Measurements from ENCODE around the gene SCART1. TPM values are rescaled to one million over a fixed set of nuclear protein-coding genes. Genes with fewer than 3 reads are reported as not detected.

SCART1 gene
- total RNA-seq, 2 donors from 2014 or later: 3.9 to 11.2 TPM

DNA sequence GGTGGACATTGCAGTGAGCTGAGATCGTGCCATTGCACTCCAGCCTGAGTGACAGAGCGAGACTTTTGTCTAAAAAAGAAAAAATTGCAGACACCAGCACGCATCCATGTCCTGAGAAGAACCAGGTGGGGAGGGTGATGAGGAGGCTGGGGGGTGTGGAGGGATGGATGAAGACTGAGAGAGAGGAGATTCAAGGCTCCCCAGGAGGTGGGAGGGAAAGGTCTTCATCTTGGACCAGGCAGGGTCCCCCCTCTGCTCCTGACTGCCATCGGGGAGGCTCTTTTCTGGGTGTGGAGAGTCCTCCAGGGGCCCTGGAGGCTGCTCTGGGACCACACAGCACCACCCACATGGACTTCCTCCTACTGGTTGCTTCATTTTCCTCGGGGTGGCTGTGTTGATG is 1.5 kb downstream of the SCART1 start:
- intact Hi-C loops (cut with DNase I): no loop called here
- 80 to 83% methylated on average over 5 of the region's 5 CpGs for WGBS, 2 donors
- DNase-seq: no peak

DNA sequence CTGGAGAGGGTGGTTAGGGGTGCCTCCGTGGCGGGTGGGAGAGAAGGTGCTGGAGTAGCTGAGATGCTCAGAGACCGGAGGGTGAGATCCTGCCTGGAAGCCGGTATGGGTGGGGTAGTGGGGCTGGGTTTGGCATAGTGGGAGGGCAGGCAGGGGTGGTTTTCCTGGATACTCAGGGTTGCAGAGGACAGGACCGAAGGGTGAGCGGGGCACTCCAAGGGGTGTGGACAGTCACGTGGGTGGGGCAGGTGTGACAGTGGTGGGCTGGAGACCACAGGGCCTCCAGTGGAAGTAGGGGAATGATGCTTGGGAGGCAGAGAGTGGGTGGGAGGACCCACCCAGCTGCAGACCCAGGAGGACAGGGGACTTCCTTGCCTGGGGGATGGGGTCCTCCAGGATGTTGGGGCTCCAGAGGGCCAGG is 1.9 kb downstream of the SCART1 start:
- DNase-seq (no peak), ATAC-seq (no peak)
- H3K27me3 ChIP-seq: no peaks in the 10 kb centered on the region
- intact Hi-C loops (cut with DNase I): no loop called here
- no peaks in the 10 kb centered on the region for H3K4me1 ChIP-seq
- H3K27ac ChIP-seq: no peak overlapping the region
- TF ChIP-seq, protein P1, sequence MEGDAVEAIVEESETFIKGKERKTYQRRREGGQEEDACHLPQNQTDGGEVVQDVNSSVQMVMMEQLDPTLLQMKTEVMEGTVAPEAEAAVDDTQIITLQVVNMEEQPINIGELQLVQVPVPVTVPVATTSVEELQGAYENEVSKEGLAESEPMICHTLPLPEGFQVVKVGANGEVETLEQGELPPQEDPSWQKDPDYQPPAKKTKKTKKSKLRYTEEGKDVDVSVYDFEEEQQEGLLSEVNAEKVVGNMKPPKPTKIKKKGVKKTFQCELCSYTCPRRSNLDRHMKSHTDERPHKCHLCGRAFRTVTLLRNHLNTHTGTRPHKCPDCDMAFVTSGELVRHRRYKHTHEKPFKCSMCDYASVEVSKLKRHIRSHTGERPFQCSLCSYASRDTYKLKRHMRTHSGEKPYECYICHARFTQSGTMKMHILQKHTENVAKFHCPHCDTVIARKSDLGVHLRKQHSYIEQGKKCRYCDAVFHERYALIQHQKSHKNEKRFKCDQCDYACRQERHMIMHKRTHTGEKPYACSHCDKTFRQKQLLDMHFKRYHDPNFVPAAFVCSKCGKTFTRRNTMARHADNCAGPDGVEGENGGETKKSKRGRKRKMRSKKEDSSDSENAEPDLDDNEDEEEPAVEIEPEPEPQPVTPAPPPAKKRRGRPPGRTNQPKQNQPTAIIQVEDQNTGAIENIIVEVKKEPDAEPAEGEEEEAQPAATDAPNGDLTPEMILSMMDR (IDR thresholded peaks at IDR 0.05): no peak
- TF ChIP-seq POLR2A (IDR thresholded peaks at IDR 0.05): no peak
- WGBS, 2 donors: 91 to 93% methylated on average over 7 of the region's 7 CpGs
- H3K4me3 ChIP-seq: no peak overlapping the region
- no peaks in the 10 kb centered on the region for H3K36me3 ChIP-seq (replicated peaks in 1 of 2; ENCODE audit: insufficient read depth in 1 of 2, low read depth in 2 of 2)
- no peaks in the 10 kb centered on the region for H3K9me3 ChIP-seq

More for the DNA sequence above, 1.5 kb downstream of the SCART1 start:
- no peaks in the 10 kb centered on the region for H3K4me1 ChIP-seq
- no peaks in the 10 kb centered on the region for H3K9me3 ChIP-seq
- no peaks in the 10 kb centered on the region for H3K36me3 ChIP-seq (replicated peaks in 1 of 2; ENCODE audit: insufficient read depth in 1 of 2, low read depth in 2 of 2)
- no peaks in the 10 kb centered on the region for H3K27me3 ChIP-seq
- no peak for ATAC-seq
- no peak for TF ChIP-seq POLR2A (IDR thresholded peaks at IDR 0.05)
- TF ChIP-seq, protein P1 (IDR thresholded peaks at IDR 0.05): no peak
- H3K4me3 ChIP-seq: no peak overlapping the region
- no peak overlapping the region for H3K27ac ChIP-seq

DNA sequence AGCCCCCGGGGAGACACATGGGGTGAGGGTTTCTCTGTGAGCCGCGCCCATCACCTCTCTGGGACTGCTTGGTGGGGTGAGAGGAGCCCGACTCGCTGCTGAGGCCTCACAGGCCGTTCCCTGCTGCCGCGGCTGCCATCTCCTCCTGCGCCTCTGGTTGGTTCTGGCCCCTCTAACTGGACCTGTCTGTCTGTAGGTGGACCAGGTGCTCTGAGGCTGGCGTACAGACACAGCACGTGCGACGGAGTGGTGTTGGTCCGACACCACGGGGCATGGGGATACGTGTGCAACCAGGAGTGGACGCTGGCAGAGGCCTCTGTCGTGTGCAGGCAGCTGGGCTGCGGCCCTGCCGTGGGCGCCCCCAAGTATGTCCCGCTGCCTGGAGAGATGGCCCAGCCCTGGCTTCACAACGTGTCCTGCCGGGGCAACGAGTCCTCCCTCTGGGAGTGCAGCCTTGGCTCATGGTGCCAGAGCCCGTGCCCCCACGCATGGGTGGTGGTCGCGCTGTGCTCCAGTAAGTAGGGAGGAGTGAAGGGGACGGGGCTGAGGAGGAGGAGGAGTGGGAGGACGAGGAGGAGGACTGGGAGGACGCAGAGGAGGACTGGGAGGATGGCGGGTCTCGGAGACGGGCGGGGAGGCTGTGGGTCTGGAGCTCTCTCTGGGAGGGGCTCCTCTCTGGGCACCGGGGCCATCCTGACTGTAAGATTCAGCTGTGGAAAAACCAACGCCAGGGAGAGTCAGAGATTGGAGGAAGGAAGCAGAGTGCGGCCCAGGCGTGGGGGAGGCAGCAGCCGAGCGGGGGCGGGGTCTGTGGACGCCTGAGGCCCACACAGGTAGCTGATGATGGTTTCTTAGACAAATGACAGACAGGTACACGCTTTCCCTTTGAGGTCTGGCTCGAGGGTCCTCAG is 2.6 kb downstream of the SCART1 start:
- no peak for ATAC-seq
- no peak for DNase-seq
- 87 to 90% methylated on average over 40 to 45 of the region's 46 CpGs for WGBS, 2 donors
- no peaks in the 10 kb centered on the region for H3K9me3 ChIP-seq
- no peaks in the 10 kb centered on the region for H3K27me3 ChIP-seq
- intact Hi-C loops (cut with DNase I): no loop called here
- no peak overlapping the region for H3K4me3 ChIP-seq
- H3K36me3 ChIP-seq (replicated peaks in 1 of 2; ENCODE audit: insufficient read depth in 1 of 2, low read depth in 2 of 2): no peaks in the 10 kb centered on the region
- no peak for TF ChIP-seq POLR2A (IDR thresholded peaks at IDR 0.05)
- TF ChIP-seq, protein P1 (IDR thresholded peaks at IDR 0.05): no peak
- H3K27ac ChIP-seq: no peak overlapping the region
- H3K4me1 ChIP-seq: no peaks in the 10 kb centered on the region

DNA sequence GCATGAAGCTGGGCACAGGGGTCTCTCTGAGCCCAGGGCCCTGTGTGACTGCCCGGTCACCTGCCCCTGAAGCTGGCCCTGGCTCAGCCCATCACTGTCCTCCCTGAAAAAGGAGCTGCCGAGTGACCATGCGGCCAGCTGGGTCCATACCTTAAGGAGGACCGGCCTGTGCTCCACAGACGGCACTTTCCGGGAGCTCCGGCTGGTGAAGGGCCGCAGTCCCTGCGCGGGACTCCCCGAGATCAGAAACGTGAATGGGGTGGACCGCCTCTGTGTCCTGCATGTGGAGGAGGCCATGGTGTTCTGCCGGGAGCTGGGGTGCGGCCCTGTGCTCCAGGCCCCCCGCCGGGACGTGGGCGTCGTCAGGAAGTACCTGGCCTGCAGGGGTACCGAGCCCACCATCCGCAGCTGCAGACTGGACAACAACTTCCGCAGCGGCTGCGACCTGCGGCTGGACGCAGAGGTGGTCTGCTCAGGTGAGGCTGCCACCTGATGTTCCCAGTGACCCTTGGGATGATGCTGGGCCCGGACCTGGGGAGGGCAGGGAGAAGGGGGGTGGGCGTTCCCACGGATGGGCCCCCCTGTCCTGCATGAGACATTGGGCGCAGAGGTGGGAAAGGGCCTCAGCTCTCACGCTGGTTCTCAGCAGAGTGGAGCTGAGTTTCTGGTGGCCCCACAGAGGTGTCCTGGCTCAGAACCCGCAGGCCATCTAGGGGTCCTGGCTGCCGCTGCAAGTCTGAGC is 3.5 kb downstream of the SCART1 start:
- H3K9me3 ChIP-seq: no peaks in the 10 kb centered on the region
- no peaks in the 10 kb centered on the region for H3K27me3 ChIP-seq
- DNase-seq: no peak
- no peak overlapping the region for H3K4me3 ChIP-seq
- intact Hi-C loops (cut with DNase I): no loop called here
- TF ChIP-seq, protein P1 (IDR thresholded peaks at IDR 0.05): no peak
- TF ChIP-seq POLR2A (IDR thresholded peaks at IDR 0.05): no peak
- no peak for ATAC-seq
- WGBS, 2 donors: 87 to 95% methylated on average over 10 to 27 of the region's 34 CpGs
- H3K36me3 ChIP-seq (replicated peaks in 1 of 2; ENCODE audit: insufficient read depth in 1 of 2, low read depth in 2 of 2): no peaks in the 10 kb centered on the region
- no peaks in the 10 kb centered on the region for H3K4me1 ChIP-seq
- H3K27ac ChIP-seq: no peak overlapping the region

All from body of pancreas (tissue), 4 donors.